SK-N-SH (cell line): ENCODE results near the gene ARHGAP31. TPM values are rescaled to one million over a fixed set of nuclear protein-coding genes. Genes with fewer than 3 reads are reported as not detected.
A peak's percentile ranks its signal among the peaks of the same experiment; 100 is the strongest.

Experiments used
- CTCF ChIA-PET: fragments of 300-600, 350-600 bp; formaldehyde crosslinking; extraction: SDS; loops from one replicate; lab custom pipeline; 2021; lab: Yijun Ruan, JAX
- POLR2A ChIA-PET: fragments of 350-600 bp; sonication (Branson Sonifier 250); formaldehyde crosslinking; extraction: SDS; loops from one replicate; lab custom pipeline; 2020; ENCODE audit warnings: antibody characterized with exemption, inconsistent platforms; lab: Yijun Ruan, JAX
- DNase-seq: peaks from one replicate; pipeline ENCODE4 v3.0.0; 2012
- H2AFZ ChIP-seq: fragments of 200-600 bp; sonication (generic); 2 replicates; pipeline ENCODE4 v1.8.1; 2016; ENCODE audit warnings: antibody characterized with exemption, mild to moderate bottlenecking, low read depth
- H3F3A ChIP-seq: fragments of 200-600 bp; sonication (generic); replicated peaks from 2 replicates; pipeline ENCODE3; 2016; ENCODE audit warnings: antibody characterized with exemption, mild to moderate bottlenecking; ENCODE audit not compliant: insufficient read depth
- H3K27ac ChIP-seq, 2 experiments: fragments of 200-500 bp in 1 of 2; fragments of 200-600 bp in 1 of 2; sonication (Bioruptor generic) in 1 of 2; sonication (generic), shearing (Covaris generic) in 1 of 2; 2 replicates each; pipeline versions ENCODE4 v1.5.1 to v1.6.1; 2014 to 2016; ENCODE audit warnings: low read depth in 2 of 2, inconsistent platforms in 1 of 2, low read length in 1 of 2, mild to moderate bottlenecking in 1 of 2, mixed read lengths in 1 of 2
- H3K27me3 ChIP-seq: fragments of 200-600 bp; sonication (generic), shearing (Covaris generic); 2 replicates; pipeline ENCODE4 v1.6.1; 2016; ENCODE audit warnings: mixed run types; ENCODE audit not compliant: insufficient read depth
- H3K36me3 ChIP-seq, 2 experiments: fragments of 200-500 bp in 1 of 2; fragments of 200-600 bp in 1 of 2; sonication (Bioruptor generic) in 1 of 2; sonication (generic) in 1 of 2; replicated peaks in 1 of 2; 2 replicates each; pipeline versions ENCODE3 to v1.5.1; 2014 to 2016; ENCODE audit warnings: low read length in 1 of 2, mild to moderate bottlenecking in 1 of 2; ENCODE audit not compliant: insufficient read depth in 2 of 2, control insufficient read depth in 1 of 2
- H3K4me1 ChIP-seq, 2 experiments: fragments of 200-500 bp in 1 of 2; fragments of 200-600 bp in 1 of 2; sonication (Bioruptor generic) in 1 of 2; sonication (generic), shearing (Covaris generic) in 1 of 2; 2 replicates each; pipeline versions ENCODE4 v1.5.1 to v1.6.1; 2014 to 2016; ENCODE audit warnings: low read depth in 1 of 2, low read length in 1 of 2, mixed run types in 1 of 2; ENCODE audit not compliant: insufficient read depth in 2 of 2, control insufficient read depth in 1 of 2
- H3K4me2 ChIP-seq: fragments of 200-600 bp; sonication (generic), shearing (Covaris generic); 2 replicates; pipeline ENCODE4 v1.6.1; 2017; ENCODE audit warnings: mixed run types
- H3K4me3 ChIP-seq, 2 experiments: fragments of 200-500 bp in 1 of 2; fragments of 200-600 bp in 1 of 2; sonication (Bioruptor generic) in 1 of 2; sonication (generic), shearing (Covaris generic) in 1 of 2; 2 replicates each; pipeline versions ENCODE4 v1.5.1 to v1.8.1; 2014 to 2016; ENCODE audit warnings: low read depth in 2 of 2, inconsistent platforms in 1 of 2, low read length in 1 of 2, mild to moderate bottlenecking in 1 of 2, mixed read lengths in 1 of 2, moderate library complexity in 1 of 2
- H3K79me2 ChIP-seq: fragments of 200-600 bp; sonication (generic); 2 replicates; pipeline ENCODE4 v1.8.1; 2017; ENCODE audit warnings: mild to moderate bottlenecking; ENCODE audit not compliant: insufficient read depth
- H3K9ac ChIP-seq: fragments of 200-600 bp; sonication (generic); 2 replicates; pipeline ENCODE4 v1.6.1; 2017; ENCODE audit warnings: mixed run types
- H3K9me2 ChIP-seq: fragments of 200-600 bp; sonication (generic); 2 replicates; pipeline ENCODE4 v1.6.1; 2017; ENCODE audit warnings: mixed run types
- H3K9me3 ChIP-seq: fragments of 200-600 bp; sonication (generic); 2 replicates; pipeline ENCODE4 v1.6.1; 2017; ENCODE audit warnings: mixed run types, mild to moderate bottlenecking, moderate library complexity
- H4K20me1 ChIP-seq: fragments of 200-600 bp; sonication (generic); 2 replicates; pipeline ENCODE4 v1.6.1; 2017; ENCODE audit warnings: mild to moderate bottlenecking, mixed run types; ENCODE audit not compliant: insufficient read depth
- CHD2 ChIP-seq: fragments of 150-350 bp; IDR thresholded peaks from 2 replicates; pipeline ENCODE4 v1.6.1; 2018; ENCODE audit warnings: low read length; ENCODE audit not compliant: partially characterized antibody
- EP300 ChIP-seq, 2 experiments: IDR thresholded peaks; 2 replicates each; pipeline versions ENCODE4 v1.4.0 to v1.6.1; 2012; ENCODE audit warnings: borderline replicate concordance in 1 of 2, low read depth in 1 of 2, low read length in 1 of 2
- EZH2phosphoT487 ChIP-seq: fragments of 200-600 bp; sonication (generic); IDR thresholded peaks from 2 replicates; pipeline ENCODE4 v1.6.1; 2017; ENCODE audit warnings: low read depth, mixed run types, mild to moderate bottlenecking, antibody characterized with exemption, moderate library complexity, borderline replicate concordance
- FOSL2 ChIP-seq: IDR thresholded peaks from 2 replicates; pipeline ENCODE4 v1.4.0; 2012; ENCODE audit warnings: low read depth, mild to moderate bottlenecking, moderate library complexity, borderline replicate concordance
- FOXM1 ChIP-seq: IDR thresholded peaks from 2 replicates; pipeline ENCODE4 v1.4.0; 2012; ENCODE audit warnings: low read depth, mild to moderate bottlenecking
- MXI1 ChIP-seq: IDR thresholded peaks from 2 replicates; pipeline ENCODE4 v1.6.1; 2012; ENCODE audit warnings: mild to moderate bottlenecking, low read depth, low read length, improper control_type of control experiment
- NFIC ChIP-seq: IDR thresholded peaks from 2 replicates; pipeline ENCODE4 v1.4.0; 2012; ENCODE audit warnings: borderline replicate concordance
- POLR2AphosphoS5 ChIP-seq: IDR thresholded peaks from 2 replicates; pipeline ENCODE4 v1.6.1; 2012; ENCODE audit warnings: low read depth, low read length
- RCOR1 ChIP-seq: fragments of 150-350 bp; IDR thresholded peaks from 2 replicates; pipeline ENCODE4 v1.6.1; 2017; ENCODE audit warnings: antibody characterized with exemption, low read length
- RFX5 ChIP-seq: IDR thresholded peaks from 2 replicates; pipeline ENCODE4 v1.6.1; 2012; ENCODE audit warnings: mild to moderate bottlenecking, improper control_type of control experiment, low read length
- SMC3 ChIP-seq: IDR thresholded peaks from 2 replicates; pipeline ENCODE4 v1.6.1; 2012; ENCODE audit warnings: low read depth, low read length, improper control_type of control experiment
- TCF12 ChIP-seq: IDR thresholded peaks from 2 replicates; pipeline ENCODE4 v1.4.0; 2012
- TEAD4 ChIP-seq: IDR thresholded peaks from 2 replicates; pipeline ENCODE4 v1.4.0; 2012; ENCODE audit warnings: mild to moderate bottlenecking, borderline replicate concordance; ENCODE audit not compliant: insufficient read depth
- YY1 ChIP-seq: IDR thresholded peaks from 2 replicates; pipeline ENCODE4 v1.4.0; 2012; ENCODE audit warnings: low read depth, mild to moderate bottlenecking
- WGBS: methylation state at CpG from one replicate; pipeline ENCODE4 v1.1.6; 2017; ENCODE audit warnings: low lambda C conversion rate; 5-methylcytosine and 5-hydroxymethylcytosine counted together
- polyA plus RNA-seq, 3 experiments: library from polyadenylated mRNA; depleted of rRNA; stranded (reverse); fragments of >200 nt; gene quantifications; 2 replicates each; pipeline ENCODE4 v1.2.3, GENCODE V29; 2012
- TF ChIP-seq, protein P1 (sequence below): fragments of 150-350 bp; IDR thresholded peaks from 2 replicates; pipeline ENCODE4 v1.6.1; 2017; ENCODE audit warnings: antibody characterized with exemption, low read length, low read depth, borderline replicate concordance
- TF ChIP-seq, protein P2 (sequence below): IDR thresholded peaks from 2 replicates; pipeline ENCODE4; 2012
- TF ChIP-seq, protein P3 (sequence below): IDR thresholded peaks from 2 replicates; pipeline ENCODE4 v1.4.0; 2012; ENCODE audit warnings: low read depth, borderline replicate concordance
- TF ChIP-seq, protein P4 (sequence below): IDR thresholded peaks from 2 replicates; pipeline ENCODE4 v1.6.1; 2012; ENCODE audit warnings: mild to moderate bottlenecking, low read depth, low read length, moderate library complexity

The ARHGAP31 gene
- polyA plus RNA-seq, 1 of the 3 experiments (the other 2 are of a cell fraction): 4.4 TPM

DNA sequence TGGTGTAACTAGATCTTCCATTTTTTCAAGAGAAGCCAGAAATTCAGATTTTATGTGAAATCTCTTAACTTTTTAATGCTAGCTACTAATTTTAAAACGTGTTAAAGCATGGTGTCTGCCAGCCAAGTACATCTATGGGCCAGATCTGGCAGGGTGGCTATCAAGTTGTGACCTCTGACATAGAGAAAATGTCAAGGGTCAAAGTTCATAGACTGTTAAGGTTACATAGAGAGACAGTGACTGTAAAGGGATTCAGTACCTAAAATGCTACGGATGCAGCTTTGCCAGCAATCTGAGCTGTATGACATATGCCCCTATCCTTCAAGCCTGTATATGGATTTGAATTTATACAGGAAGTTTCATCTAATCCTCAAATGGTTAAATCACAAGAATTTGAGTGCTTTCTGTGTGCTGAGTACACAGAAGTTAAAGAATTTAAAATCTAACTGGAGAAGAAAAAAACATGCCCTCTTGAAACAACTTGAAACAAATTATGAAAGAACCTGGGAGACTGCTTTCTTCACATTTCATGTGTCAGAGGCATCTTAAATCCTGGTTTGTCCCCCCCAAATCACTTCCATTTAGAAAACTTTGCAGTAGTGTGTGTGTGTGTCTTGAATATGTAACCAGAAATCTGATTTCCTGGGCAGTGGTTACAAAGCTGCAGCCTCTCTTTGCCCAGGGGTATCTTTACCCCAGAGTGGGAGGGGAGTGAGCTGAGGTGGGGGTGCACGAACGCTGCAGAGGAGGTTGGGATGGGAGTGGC lies 895 bp upstream of the ARHGAP31 start (continued):
- TF ChIP-seq MXI1 (peak; percentile 72; the same call in 1 of the 2 replicates), TCF12 (no peak), RFX5 (no peak), TEAD4 (no peak), NFIC (no peak), FOXM1 (no peak), SMC3 (peak; percentile 1; the same call in 1 of the 2 replicates), POLR2AphosphoS5 (no peak), RCOR1 (no peak), CHD2 (peak; percentile 60), EP300 (IDR thresholded peaks at IDR 0.05; ENCODE audit: borderline replicate concordance in 1 of 2, low read depth in 1 of 2, low read length in 1 of 2) (peak in 1 of 2 experiments; percentile 55; a peak in 1 of 4 replicates), YY1 (no peak)
- TF ChIP-seq, all 33 proteins: peak for 4

DNA sequence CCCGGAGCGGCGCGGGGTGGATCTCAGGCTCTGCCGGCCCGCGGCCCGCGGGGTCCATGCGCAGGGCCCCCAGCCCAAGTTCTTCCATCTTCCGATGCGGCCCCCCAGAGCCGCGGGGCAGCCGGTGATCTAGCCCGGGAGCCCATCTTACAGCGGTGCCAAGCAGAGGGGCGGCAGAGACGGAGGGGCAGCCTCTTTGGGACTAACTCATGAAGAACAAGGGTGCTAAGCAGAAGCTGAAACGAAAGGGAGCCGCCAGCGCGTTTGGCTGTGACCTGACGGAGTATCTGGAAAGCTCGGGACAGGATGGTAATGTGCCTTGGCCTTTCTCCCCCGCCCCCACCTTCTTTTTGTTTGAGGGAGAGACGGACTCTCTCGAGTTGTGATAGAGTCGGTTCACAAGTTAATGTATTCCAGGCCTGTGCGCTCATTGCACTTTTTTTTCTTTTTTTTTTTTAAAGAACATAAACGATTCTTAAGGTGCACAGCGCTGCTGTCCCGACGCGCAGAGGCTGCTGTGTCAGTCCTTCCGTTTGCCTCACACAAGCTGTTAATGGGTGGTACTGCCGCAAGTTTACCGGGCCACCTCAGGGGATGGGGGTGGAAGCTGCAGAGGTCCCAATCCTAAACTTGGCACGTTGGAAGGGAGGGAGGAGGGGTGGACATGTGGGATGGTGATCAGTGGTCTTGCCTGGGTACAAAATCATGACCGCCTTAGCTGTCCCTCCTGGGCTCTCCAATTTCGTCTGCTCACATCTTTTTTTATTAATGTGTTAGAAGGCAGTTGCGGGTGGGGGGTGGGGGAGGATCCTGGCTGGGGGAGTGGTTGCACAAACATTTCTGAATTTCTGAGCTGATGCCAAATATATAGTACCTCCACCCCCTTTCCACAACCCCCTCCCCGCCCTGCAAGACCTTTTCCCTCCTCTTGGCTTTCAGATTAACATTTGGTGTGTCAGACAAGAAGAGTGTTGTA lies 801 bp downstream of the ARHGAP31 start:
- Histone ChIP-seq H3K4me3 (peak overlapping the region; percentile 81 to 90), H3K27ac (peak overlapping the region; percentile 90 to 91), H3K4me2 (peak overlapping the region; percentile 78), H3K9me2 (no peaks in the 10 kb centered on the region), H3K79me2 (peaks cover 54% of the 10 kb centered on the region), H4K20me1 (no peaks in the 10 kb centered on the region), H2AFZ (peak overlapping the region; percentile 88; the same call in 1 of the 2 replicates), H3K27me3 (no peaks in the 10 kb centered on the region), H3K36me3 (peaks cover 15 to 25% of the 10 kb centered on the region in 2 experiments), H3K9me3 (no peaks in the 10 kb centered on the region), H3F3A (peaks cover 7% of the 10 kb centered on the region), H3K9ac (peak overlapping the region; percentile 91), H3K4me1 (peaks cover 12 to 48% of the 10 kb centered on the region in 2 experiments; a peak in 3 of 4 replicates)
- ChIA-PET POLR2A (interaction anchor here (0.6 to 4.6 kb wide), 14 partner anchors 8 to 368 kb away, joined by 3 to 44 read pairs (median 4); partner anchors contain the start of genes POGLUT1, POPDC2 and TIMMDC1), CTCF (interaction anchor here (1.0 to 3.8 kb wide), 6 partner anchors 20 to 386 kb away, joined by 3 to 20 read pairs (median 10); partner anchors contain the start of gene TMEM39A)
- under 1% methylated on average over 26 of the region's 43 CpGs for WGBS
- peak; percentile 70 for DNase-seq
- TF ChIP-seq EZH2phosphoT487: no peak
- TF ChIP-seq, protein P1, sequence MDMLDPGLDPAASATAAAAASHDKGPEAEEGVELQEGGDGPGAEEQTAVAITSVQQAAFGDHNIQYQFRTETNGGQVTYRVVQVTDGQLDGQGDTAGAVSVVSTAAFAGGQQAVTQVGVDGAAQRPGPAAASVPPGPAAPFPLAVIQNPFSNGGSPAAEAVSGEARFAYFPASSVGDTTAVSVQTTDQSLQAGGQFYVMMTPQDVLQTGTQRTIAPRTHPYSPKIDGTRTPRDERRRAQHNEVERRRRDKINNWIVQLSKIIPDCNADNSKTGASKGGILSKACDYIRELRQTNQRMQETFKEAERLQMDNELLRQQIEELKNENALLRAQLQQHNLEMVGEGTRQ: no peak
- TF ChIP-seq TEAD4: no peak
- 0 out of 2 replicates have a peak, but pooled peaks have one; percentile 21 for TF ChIP-seq SMC3
- TF ChIP-seq, protein P2, sequence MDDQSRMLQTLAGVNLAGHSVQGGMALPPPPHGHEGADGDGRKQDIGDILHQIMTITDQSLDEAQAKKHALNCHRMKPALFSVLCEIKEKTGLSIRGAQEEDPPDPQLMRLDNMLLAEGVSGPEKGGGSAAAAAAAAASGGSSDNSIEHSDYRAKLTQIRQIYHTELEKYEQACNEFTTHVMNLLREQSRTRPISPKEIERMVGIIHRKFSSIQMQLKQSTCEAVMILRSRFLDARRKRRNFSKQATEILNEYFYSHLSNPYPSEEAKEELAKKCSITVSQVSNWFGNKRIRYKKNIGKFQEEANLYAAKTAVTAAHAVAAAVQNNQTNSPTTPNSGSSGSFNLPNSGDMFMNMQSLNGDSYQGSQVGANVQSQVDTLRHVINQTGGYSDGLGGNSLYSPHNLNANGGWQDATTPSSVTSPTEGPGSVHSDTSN: no peak
- no peak for TF ChIP-seq FOSL2
- TF ChIP-seq, protein P3, sequence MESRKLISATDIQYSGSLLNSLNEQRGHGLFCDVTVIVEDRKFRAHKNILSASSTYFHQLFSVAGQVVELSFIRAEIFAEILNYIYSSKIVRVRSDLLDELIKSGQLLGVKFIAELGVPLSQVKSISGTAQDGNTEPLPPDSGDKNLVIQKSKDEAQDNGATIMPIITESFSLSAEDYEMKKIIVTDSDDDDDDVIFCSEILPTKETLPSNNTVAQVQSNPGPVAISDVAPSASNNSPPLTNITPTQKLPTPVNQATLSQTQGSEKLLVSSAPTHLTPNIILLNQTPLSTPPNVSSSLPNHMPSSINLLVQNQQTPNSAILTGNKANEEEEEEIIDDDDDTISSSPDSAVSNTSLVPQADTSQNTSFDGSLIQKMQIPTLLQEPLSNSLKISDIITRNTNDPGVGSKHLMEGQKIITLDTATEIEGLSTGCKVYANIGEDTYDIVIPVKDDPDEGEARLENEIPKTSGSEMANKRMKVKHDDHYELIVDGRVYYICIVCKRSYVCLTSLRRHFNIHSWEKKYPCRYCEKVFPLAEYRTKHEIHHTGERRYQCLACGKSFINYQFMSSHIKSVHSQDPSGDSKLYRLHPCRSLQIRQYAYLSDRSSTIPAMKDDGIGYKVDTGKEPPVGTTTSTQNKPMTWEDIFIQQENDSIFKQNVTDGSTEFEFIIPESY: no peak
- peak; percentile 67 for TF ChIP-seq MXI1
- TF ChIP-seq, protein P4, sequence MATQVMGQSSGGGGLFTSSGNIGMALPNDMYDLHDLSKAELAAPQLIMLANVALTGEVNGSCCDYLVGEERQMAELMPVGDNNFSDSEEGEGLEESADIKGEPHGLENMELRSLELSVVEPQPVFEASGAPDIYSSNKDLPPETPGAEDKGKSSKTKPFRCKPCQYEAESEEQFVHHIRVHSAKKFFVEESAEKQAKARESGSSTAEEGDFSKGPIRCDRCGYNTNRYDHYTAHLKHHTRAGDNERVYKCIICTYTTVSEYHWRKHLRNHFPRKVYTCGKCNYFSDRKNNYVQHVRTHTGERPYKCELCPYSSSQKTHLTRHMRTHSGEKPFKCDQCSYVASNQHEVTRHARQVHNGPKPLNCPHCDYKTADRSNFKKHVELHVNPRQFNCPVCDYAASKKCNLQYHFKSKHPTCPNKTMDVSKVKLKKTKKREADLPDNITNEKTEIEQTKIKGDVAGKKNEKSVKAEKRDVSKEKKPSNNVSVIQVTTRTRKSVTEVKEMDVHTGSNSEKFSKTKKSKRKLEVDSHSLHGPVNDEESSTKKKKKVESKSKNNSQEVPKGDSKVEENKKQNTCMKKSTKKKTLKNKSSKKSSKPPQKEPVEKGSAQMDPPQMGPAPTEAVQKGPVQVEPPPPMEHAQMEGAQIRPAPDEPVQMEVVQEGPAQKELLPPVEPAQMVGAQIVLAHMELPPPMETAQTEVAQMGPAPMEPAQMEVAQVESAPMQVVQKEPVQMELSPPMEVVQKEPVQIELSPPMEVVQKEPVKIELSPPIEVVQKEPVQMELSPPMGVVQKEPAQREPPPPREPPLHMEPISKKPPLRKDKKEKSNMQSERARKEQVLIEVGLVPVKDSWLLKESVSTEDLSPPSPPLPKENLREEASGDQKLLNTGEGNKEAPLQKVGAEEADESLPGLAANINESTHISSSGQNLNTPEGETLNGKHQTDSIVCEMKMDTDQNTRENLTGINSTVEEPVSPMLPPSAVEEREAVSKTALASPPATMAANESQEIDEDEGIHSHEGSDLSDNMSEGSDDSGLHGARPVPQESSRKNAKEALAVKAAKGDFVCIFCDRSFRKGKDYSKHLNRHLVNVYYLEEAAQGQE: no peak
- TF ChIP-seq EP300 (IDR thresholded peaks at IDR 0.05; ENCODE audit: borderline replicate concordance in 1 of 2, low read depth in 1 of 2, low read length in 1 of 2): no peak
- TF ChIP-seq FOXM1: no peak
- TF ChIP-seq CHD2: peak; percentile 64
